ENCODE results near the gene PAK6.

DNA sequence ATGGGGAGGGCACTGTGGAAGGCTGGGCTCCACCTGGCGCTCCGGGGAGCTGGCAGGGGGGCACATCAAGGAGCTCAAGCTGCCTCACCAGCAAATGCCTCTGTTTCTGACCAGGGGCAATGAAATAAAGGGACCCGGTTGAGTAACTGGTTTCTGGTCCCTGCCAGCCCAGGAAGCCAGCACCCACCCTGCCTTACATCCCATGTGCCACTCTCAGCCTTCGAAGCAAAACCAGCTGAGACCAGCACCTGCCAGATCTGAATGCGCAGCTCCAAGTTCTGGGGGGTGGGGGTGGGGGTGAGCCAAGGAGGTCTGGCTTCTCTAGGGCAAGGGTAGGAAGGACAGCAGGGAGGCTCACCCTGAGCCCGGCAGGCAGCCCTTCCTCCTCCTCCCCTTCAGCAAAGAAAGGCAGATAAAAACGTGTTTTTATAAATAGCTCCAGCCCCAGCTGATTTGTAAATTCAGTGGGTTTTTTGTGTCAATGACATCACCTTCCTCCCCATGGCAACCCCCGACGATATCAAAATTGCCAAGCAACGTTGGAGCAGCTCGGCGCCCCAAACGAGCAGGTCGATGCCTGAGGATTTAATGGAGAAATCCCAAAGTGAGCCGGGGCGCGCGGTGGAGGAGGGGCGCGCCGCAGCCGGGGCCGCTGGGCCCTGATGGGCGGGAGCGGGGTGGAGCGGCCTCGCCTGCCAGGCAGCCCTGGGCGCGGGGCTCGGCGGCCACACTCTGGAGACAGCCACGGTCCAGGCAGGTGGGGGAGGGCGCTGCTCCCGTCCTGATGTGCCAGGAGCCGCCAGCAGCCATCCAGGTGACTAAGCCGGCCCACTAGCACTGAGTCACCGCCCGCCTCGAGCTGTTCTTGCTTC lies at the start of gene PAK6:
- TF ChIP-seq, protein P1, sequence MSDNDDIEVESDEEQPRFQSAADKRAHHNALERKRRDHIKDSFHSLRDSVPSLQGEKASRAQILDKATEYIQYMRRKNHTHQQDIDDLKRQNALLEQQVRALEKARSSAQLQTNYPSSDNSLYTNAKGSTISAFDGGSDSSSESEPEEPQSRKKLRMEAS (IDR thresholded peaks at IDR 0.05), result no peak
- TF ChIP-seq, protein P2, sequence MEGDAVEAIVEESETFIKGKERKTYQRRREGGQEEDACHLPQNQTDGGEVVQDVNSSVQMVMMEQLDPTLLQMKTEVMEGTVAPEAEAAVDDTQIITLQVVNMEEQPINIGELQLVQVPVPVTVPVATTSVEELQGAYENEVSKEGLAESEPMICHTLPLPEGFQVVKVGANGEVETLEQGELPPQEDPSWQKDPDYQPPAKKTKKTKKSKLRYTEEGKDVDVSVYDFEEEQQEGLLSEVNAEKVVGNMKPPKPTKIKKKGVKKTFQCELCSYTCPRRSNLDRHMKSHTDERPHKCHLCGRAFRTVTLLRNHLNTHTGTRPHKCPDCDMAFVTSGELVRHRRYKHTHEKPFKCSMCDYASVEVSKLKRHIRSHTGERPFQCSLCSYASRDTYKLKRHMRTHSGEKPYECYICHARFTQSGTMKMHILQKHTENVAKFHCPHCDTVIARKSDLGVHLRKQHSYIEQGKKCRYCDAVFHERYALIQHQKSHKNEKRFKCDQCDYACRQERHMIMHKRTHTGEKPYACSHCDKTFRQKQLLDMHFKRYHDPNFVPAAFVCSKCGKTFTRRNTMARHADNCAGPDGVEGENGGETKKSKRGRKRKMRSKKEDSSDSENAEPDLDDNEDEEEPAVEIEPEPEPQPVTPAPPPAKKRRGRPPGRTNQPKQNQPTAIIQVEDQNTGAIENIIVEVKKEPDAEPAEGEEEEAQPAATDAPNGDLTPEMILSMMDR (IDR thresholded peaks at IDR 0.05; ENCODE audit: low read depth, low read length, missing input control), result no peak
- TF ChIP-seq TAF1 (conservative IDR thresholded peaks at IDR 0.05) (no peak), YY1 (IDR thresholded peaks at IDR 0.05) (no peak), RAD21 (IDR thresholded peaks at IDR 0.05) (no peak), EGR1 (IDR thresholded peaks at IDR 0.05; ENCODE audit: low read depth in 2 of 2) (no peak), JUND (IDR thresholded peaks at IDR 0.05) (no peak), NR2F2 (IDR thresholded peaks at IDR 0.05) (no peak)
- TF ChIP-seq, protein P3, sequence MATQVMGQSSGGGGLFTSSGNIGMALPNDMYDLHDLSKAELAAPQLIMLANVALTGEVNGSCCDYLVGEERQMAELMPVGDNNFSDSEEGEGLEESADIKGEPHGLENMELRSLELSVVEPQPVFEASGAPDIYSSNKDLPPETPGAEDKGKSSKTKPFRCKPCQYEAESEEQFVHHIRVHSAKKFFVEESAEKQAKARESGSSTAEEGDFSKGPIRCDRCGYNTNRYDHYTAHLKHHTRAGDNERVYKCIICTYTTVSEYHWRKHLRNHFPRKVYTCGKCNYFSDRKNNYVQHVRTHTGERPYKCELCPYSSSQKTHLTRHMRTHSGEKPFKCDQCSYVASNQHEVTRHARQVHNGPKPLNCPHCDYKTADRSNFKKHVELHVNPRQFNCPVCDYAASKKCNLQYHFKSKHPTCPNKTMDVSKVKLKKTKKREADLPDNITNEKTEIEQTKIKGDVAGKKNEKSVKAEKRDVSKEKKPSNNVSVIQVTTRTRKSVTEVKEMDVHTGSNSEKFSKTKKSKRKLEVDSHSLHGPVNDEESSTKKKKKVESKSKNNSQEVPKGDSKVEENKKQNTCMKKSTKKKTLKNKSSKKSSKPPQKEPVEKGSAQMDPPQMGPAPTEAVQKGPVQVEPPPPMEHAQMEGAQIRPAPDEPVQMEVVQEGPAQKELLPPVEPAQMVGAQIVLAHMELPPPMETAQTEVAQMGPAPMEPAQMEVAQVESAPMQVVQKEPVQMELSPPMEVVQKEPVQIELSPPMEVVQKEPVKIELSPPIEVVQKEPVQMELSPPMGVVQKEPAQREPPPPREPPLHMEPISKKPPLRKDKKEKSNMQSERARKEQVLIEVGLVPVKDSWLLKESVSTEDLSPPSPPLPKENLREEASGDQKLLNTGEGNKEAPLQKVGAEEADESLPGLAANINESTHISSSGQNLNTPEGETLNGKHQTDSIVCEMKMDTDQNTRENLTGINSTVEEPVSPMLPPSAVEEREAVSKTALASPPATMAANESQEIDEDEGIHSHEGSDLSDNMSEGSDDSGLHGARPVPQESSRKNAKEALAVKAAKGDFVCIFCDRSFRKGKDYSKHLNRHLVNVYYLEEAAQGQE (IDR thresholded peaks at IDR 0.05), result no peak
- TF ChIP-seq, protein P4, sequence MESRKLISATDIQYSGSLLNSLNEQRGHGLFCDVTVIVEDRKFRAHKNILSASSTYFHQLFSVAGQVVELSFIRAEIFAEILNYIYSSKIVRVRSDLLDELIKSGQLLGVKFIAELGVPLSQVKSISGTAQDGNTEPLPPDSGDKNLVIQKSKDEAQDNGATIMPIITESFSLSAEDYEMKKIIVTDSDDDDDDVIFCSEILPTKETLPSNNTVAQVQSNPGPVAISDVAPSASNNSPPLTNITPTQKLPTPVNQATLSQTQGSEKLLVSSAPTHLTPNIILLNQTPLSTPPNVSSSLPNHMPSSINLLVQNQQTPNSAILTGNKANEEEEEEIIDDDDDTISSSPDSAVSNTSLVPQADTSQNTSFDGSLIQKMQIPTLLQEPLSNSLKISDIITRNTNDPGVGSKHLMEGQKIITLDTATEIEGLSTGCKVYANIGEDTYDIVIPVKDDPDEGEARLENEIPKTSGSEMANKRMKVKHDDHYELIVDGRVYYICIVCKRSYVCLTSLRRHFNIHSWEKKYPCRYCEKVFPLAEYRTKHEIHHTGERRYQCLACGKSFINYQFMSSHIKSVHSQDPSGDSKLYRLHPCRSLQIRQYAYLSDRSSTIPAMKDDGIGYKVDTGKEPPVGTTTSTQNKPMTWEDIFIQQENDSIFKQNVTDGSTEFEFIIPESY (IDR thresholded peaks at IDR 0.05), result no peak

All from liver (tissue), 3 donors.